Breast epithelium (tissue), 4 donors: ENCODE results near the gene PRKCG. TPM values are rescaled to one million over a fixed set of nuclear protein-coding genes. Genes with fewer than 3 reads are reported as not detected.

Source experiments
- DNase-seq, 2 donors: peaks; one replicate each; pipeline ENCODE4 v3.0.0-alpha.2; 2019; ENCODE audit warnings: low spot score in 2 of 2
- H3K27ac ChIP-seq, 2 donors: fragments of 200-600 bp; sonication (generic) in 1 of 2; one replicate each; pipeline ENCODE4 v1.5.1; 2016 to 2019; ENCODE audit warnings: mild to moderate bottlenecking in 1 of 2
- H3K27me3 ChIP-seq, 2 donors: fragments of 200-600 bp; sonication (generic) in 1 of 2; one replicate each; pipeline versions ENCODE4 v1.5.1 to v1.6.0; 2017 to 2019; ENCODE audit warnings: control low read depth in 1 of 2, mild to moderate bottlenecking in 1 of 2
- H3K36me3 ChIP-seq: fragments of 200-600 bp; one replicate; pipeline ENCODE4 v1.5.1; 2019
- H3K4me1 ChIP-seq, 2 donors: fragments of 200-600 bp; sonication (generic); one replicate each; pipeline ENCODE4 v1.5.1; 2016 to 2019; ENCODE audit warnings: control low read depth in 1 of 2
- H3K4me3 ChIP-seq, 3 donors: fragments of 200-600 bp; sonication (generic); 1 replicate in 2 of 3; 2 replicates in 1 of 3; pipeline ENCODE4 v1.5.1; 2016 to 2019; ENCODE audit warnings: mild to moderate bottlenecking in 3 of 3, moderate library complexity in 2 of 3
- H3K9me3 ChIP-seq, 2 donors: fragments of 200-600 bp; sonication (generic) in 1 of 2; one replicate each; pipeline ENCODE4 v1.5.1; 2016 to 2019; ENCODE audit warnings: control low read depth in 1 of 2
- CTCF ChIP-seq, 3 donors: fragments of 450-650 bp; IDR thresholded peaks; one replicate each; pipeline ENCODE4 v1.5.1; 2016 to 2017; ENCODE audit warnings: antibody characterized with exemption in 3 of 3, mild to moderate bottlenecking in 3 of 3, moderate library complexity in 3 of 3
- POLR2A ChIP-seq: fragments of 450-650 bp; IDR thresholded peaks from one replicate; pipeline ENCODE4 v1.6.1; 2016; ENCODE audit warnings: antibody characterized with exemption, mild to moderate bottlenecking, moderate library complexity
- POLR2AphosphoS5 ChIP-seq, 3 donors: sonication (generic); formaldehyde crosslinking; IDR thresholded peaks; one replicate each; pipeline ENCODE4 v1.6.1; 2017; ENCODE audit warnings: antibody characterized with exemption in 3 of 3
- intact Hi-C: fragments of 100-400 bp; cut with DNase I; formaldehyde crosslinking; loops from one replicate; pipeline ENCODE4 v1.15.1; 2023; ENCODE audit warnings: low total_unique reads
- total RNA-seq, 3 donors: library from RNA; depleted of rRNA; stranded (reverse); fragments of >200 nt; gene quantifications; one replicate each; pipeline ENCODE4 v1.1.0, GENCODE V29; 2016

The PRKCG gene
- total RNA-seq, 3 donors from 2014 or later: not detected

GRCh38 chr19:53894707-53895106, 12.7 kb downstream of the PRKCG start:
- Histone ChIP-seq H3K36me3 (no peaks in the 10 kb centered on the region), H3K27me3 (peaks cover 3 to 68% of the 10 kb centered on the region in 2 donors), H3K9me3 (no peaks in the 10 kb centered on the region), H3K27ac (no peak overlapping the region), H3K4me3 (no peak overlapping the region), H3K4me1 (no peaks in the 10 kb centered on the region)
- intact Hi-C loops: no loop called here
- TF ChIP-seq POLR2A (no peak), POLR2AphosphoS5 (IDR thresholded peaks at IDR 0.05) (no peak), CTCF (IDR thresholded peaks at IDR 0.05) (no peak)
- DNase-seq: no peak

- DNase-seq: no peak
- Histone ChIP-seq H3K4me3 (no peak overlapping the region), H3K27ac (no peak overlapping the region), H3K36me3 (no peaks in the 10 kb centered on the region), H3K9me3 (no peaks in the 10 kb centered on the region), H3K4me1 (no peaks in the 10 kb centered on the region), H3K27me3 (peaks cover 3 to 71% of the 10 kb centered on the region in 2 donors)
- intact Hi-C loops: no loop called here
- TF ChIP-seq POLR2AphosphoS5 (IDR thresholded peaks at IDR 0.05) (no peak), POLR2A (no peak), CTCF (IDR thresholded peaks at IDR 0.05) (no peak)
These were observed 14.7 kb downstream of the PRKCG start for GRCh38 chr19:53896682-53897081.

- intact Hi-C loops: no loop called here
- DNase-seq: no peak
- H3K36me3 ChIP-seq: no peaks in the 10 kb centered on the region
- H3K27me3 ChIP-seq: peaks cover 3 to 63% of the 10 kb centered on the region in 2 donors
- TF ChIP-seq CTCF (IDR thresholded peaks at IDR 0.05) (no peak), POLR2A (no peak), POLR2AphosphoS5 (IDR thresholded peaks at IDR 0.05) (no peak)
- H3K4me3 ChIP-seq: no peak overlapping the region
- H3K9me3 ChIP-seq: no peaks in the 10 kb centered on the region
- no peaks in the 10 kb centered on the region for H3K4me1 ChIP-seq
- no peak overlapping the region for H3K27ac ChIP-seq
These were observed 15.5 kb downstream of the PRKCG start for GRCh38 chr19:53897459-53897858.

- Histone ChIP-seq H3K27ac (no peak overlapping the region), H3K27me3 (peaks cover 3 to 59% of the 10 kb centered on the region in 2 donors), H3K9me3 (no peaks in the 10 kb centered on the region), H3K4me3 (no peak overlapping the region), H3K36me3 (no peaks in the 10 kb centered on the region), H3K4me1 (no peaks in the 10 kb centered on the region)
- TF ChIP-seq CTCF (IDR thresholded peaks at IDR 0.05) (no peak), POLR2A (no peak), POLR2AphosphoS5 (IDR thresholded peaks at IDR 0.05) (no peak)
- intact Hi-C loops: no loop called here
- no peak for DNase-seq
These were observed 16.2 kb downstream of the PRKCG start for GRCh38 chr19:53898166-53898565.

GRCh38 chr19:53898636-53899341, 16.8 kb downstream of the PRKCG start:
- Histone ChIP-seq H3K27me3 (peaks cover 3 to 58% of the 10 kb centered on the region in 2 donors), H3K9me3 (no peaks in the 10 kb centered on the region), H3K4me1 (no peaks in the 10 kb centered on the region), H3K4me3 (no peak overlapping the region), H3K27ac (no peak overlapping the region), H3K36me3 (no peaks in the 10 kb centered on the region)
- no peak for DNase-seq
- intact Hi-C loops: no loop called here
- TF ChIP-seq POLR2AphosphoS5 (IDR thresholded peaks at IDR 0.05) (no peak), CTCF (IDR thresholded peaks at IDR 0.05) (no peak), POLR2A (no peak)
